Measurements from ENCODE around the gene MDK.
A peak's percentile ranks its signal among the peaks of the same experiment; 100 is the strongest.
"Not testable (repeated sequence)": the region's sequence is repeated elsewhere in the genome, so short reads cannot be mapped to it uniquely, and the experiment has no call there.

MDK gene

DNA sequence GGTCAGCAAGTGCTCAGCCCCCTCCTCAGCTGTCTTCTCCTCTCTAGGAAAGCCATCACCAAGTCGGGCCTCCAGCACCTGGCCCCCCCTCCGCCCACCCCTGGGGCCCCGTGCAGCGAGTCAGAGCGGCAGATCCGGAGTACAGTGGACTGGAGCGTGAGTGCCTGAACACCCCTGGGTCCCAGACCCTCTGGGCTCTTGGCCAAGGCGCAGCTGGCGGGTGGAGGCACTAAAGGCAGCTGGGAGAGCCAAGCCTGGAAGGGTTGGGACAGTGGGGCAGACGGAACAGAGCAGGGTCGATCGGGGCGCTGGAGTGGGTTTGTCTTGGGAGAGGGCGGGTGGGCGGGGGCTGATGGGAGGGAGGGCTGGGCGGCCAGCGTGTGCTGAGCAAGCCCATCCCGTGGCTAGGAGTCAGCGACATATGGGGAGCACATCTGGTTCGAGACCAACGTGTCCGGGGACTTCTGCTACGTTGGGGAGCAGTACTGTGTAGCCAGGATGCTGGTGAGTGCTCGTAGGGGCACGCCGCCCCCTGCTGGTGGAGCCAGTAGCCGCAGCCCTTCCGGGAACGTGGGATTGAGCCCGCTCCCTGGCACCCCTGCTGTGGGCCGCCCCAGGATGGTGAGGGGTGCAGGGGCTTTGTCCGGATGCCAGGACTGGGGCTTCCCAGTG lies 14.1 kb upstream of the MDK start:
- peak; percentile 65 for DNase-seq (ENCODE audit: low spot score)

DNA sequence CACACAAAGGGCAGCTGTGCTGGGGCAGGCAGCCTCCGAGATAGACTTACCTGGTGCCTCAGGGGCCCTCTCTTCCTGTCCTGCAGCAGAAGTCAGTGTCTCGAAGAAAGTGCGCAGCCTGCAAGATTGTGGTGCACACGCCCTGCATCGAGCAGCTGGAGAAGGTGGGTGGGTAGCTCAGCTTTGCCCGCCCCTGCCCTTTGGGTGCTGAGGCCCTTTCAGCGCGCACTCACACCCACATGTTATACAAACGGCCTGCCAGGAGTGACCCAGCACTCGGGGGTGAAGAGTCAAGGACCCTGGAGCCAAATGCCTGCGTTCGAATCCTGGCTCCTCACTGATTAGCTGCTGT lies 13.6 kb upstream of the MDK start:
- no peak for DNase-seq (ENCODE audit: low spot score)

DNA sequence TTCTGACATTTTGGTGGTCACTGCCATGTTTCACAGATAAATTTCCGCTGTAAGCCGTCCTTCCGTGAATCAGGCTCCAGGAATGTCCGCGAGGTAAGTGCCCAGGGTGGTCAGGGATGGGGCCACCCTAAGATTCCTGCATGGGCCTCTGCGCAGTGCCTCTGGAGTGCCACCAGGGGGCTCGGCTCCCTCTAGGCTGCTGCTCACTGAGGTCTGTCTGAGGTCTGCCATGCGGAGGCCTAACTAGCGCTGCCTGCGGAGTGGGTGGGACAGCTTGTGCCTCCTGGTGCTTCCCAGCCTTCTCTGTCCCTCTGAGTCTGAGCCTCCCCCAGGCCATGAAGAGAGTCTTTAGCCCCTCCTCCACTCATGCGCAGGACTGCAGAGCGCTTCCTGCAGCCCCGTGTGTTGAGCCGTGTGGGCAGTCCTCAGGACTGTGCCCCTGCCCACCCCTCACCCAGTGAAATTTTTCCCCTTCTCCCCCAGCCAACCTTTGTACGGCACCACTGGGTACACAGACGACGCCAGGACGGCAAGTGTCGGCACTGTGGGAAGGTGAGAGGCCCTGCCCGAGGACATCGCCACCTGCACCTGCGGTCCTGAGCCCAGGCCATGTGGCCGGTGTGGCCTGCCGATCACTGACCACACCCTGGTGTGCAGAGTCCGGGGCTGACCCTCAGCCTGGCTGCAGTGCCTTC lies 11.9 kb upstream of the MDK start:
- DNase-seq (ENCODE audit: low spot score): no peak

DNA sequence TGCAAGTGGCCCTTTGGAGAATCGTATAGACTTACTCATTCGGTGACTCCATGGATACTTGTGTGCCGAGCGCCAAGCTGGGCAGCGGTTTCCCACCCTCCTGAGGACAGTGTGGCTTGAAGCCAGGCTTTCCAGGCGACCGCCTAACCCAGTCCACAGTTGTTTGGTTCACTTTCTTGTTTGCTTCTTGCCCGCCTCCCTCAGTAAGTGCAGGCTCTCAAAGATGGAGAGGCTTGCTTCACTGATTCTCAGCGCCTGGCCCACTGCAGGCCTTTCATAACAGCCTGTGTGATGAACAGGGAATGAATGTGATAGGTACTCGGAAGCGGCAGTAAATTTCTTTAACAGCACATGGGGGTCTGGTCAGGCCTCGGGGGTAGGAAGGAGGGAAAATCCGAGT lies 11.2 kb upstream of the MDK start:
- no peak for DNase-seq (ENCODE audit: low spot score)

DNA sequence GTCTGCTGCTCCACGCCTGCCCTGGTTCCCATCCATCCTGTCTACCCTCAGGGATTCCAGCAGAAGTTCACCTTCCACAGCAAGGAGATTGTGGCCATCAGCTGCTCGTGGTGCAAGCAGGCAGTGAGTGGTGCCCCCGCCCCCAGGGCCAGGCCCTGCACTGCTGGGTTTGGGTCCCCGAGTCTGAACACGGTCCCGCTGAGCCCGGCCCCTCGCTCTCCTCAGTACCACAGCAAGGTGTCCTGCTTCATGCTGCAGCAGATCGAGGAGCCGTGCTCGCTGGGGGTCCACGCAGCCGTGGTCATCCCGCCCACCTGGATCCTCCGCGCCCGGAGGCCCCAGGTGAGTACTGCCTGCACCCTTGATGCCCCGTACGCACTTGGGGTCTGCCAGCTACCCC lies 10.2 kb upstream of the MDK start:
- not testable (repeated sequence) for DNase-seq (ENCODE audit: low spot score)

DNA sequence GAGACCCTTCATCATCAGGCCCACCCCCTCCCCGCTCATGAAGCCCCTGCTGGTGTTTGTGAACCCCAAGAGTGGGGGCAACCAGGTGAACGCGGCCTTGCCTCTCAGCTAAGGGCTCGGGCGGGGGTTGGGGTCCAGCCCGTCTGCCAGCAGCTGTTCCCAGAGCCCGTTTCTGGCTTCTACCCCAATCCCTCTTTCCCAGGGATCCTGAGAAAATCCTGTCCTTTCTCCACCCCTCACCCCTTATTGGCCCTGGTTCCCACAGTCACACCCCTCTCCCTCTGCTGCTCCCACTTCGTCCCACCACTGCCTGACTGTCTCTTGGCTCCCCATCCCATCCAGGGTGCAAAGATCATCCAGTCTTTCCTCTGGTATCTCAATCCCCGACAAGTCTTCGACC lies 9.4 kb upstream of the MDK start:
- no peak for DNase-seq (ENCODE audit: low spot score)

DNA sequence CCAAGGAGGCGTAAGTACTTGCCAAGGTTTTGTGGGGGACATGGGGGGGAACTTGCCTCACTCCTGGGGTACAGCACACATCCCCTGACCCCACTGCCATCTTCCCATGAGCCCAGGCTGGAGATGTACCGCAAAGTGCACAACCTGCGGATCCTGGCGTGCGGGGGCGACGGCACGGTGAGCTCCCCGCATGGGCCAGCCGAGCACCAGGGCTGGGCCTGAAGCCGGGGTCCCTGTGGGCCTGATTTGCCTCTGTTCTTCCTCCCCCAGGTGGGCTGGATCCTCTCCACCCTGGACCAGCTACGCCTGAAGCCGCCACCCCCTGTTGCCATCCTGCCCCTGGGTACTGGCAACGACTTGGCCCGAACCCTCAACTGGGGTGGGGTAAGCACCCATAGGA lies 9.0 kb upstream of the MDK start:
- DNase-seq (ENCODE audit: low spot score): not testable (repeated sequence)

DNA sequence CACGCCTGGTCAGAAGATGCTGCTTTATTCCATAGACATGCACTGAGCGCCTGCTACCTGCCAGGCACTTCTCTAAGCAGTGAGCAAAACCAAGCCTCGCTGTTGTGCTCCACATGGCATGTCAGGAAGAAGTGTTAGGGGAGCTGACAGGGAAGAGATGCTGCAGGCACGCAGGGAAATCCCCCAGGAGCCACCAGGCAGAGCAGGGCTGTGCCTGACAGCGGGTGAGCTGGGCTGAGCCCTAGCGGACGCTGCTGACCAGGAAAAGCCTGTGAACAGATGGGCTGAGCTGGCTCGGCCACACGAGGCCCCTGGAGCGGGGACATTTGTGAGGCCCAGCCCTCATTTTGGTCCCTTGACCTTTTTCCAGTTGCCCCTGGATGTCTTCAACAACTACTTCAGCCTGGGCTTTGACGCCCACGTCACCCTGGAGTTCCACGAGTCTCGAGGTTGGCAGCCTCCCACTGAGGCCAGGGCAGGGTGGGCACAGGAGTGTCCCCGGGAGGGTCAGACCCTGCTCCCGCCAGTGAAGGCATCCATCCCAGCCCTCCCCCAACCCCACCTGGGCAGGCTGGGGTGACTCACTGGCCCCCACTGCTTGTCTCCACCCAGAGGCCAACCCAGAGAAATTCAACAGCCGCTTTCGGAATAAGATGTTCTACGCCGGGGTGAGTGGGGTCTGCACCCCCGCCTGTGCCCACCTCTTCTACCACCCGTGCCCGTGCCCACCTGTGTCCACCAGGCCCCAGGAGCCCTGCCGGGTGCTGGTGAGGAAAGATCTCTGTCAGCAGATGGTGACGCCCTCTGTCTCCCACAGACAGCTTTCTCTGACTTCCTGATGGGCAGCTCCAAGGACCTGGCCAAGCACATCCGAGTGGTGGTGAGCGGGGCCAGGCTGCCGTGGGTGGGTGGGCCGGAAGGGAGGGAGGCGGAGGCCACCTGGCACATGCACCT lies 7.4 kb upstream of the MDK start:
- no peak for DNase-seq (ENCODE audit: low spot score)

DNA sequence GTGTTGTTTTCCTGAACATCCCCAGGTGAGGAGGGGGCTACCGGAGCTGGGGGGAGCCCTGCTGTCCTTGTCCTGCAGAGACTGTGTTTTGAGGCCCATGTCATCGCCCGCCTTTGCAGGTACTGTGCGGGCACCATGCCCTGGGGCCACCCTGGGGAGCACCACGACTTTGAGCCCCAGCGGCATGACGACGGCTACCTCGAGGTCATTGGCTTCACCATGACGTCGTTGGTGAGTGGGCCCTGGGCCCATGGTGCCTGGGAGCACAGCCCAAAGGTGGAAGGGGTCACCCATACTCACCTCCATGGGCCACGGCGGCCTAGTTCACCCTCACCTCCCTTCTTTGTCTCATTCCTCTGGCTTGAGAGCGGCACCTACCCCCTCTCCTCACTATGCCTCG lies 6.7 kb upstream of the MDK start:
- no peak for DNase-seq (ENCODE audit: low spot score)

DNA sequence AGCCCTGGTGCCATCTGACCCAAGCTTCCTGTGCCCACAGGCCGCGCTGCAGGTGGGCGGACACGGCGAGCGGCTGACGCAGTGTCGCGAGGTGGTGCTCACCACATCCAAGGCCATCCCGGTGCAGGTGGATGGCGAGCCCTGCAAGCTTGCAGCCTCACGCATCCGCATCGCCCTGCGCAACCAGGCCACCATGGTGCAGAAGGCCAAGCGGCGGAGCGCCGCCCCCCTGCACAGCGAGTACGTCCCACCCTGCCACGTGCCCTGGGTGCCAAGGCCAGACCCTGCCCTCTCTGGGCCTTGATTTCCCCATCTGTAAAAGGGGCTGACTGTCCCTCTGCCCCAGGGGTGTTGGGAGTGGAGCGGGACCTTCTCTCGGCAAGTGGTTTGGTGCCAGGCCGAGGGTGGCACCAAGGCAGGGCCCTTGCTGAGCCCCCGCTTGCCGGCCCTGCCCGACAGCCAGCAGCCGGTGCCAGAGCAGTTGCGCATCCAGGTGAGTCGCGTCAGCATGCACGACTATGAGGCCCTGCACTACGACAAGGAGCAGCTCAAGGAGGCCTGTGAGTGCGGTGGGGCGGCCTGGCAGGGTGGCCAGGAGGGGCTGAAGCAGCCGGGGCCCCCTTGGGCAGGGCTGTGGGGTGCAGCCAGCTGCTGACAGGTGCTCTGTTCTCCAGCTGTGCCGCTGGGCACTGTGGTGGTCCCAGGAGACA lies 5.9 kb upstream of the MDK start:
- no peak for DNase-seq (ENCODE audit: low spot score)

DNA sequence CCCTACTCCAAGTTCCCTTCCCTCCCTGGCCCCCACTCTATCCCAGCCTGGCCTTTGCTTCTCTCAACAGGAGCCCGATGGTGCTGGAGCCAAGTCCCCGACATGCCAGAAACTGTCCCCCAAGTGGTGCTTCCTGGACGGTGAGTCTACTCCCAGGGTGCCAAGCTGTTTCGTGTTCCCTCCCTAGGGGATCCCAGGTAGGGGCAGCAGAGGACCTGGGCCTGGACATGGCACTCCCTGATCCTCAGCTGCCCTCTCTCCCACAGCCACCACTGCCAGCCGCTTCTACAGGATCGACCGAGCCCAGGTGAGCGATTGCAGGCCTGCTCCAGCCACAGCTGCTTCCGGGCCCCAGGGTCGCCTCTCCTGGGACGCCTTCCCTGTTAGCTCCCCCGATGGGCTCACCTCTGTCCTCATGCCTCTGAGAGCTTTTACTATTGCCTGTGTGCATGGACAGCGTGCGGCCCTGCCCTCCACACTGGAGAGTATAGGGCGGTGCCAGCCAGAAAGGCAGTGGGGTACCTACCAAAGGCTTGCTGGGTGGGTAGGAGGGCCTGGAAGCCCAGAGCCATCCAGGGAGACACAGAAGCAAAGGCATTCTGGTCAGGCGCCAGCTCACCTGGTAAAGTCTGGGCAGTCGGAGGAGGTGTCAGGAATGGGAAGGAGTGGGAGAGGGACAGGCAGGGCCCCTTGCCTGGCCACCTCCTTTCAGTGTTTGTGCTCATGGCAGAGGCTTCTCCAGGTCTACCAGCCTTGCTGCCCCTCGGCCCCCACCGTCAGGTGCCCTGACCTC lies 5.0 kb upstream of the MDK start:
- DNase-seq (ENCODE audit: low spot score): no peak

DNA sequence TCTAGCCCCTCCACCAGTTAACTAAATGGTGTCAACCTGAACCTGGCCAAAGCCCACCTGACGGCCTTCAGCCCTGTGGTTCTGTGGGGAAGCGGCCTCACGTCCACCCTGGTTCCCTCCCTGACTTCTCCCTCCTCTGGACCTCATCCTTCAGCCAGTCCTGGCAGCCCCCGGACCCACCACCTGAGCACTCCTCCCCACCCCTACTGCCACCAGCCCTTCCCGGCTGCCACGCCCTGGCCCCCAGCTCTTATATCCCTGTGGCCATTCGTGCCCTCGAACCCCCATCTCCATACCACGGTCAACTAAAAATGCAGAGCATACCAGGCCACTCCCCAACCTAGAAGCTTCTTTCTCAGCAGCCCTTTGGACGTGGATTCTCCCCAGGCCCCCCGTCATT lies 4.2 kb upstream of the MDK start:
- DNase-seq (ENCODE audit: low spot score): no peak

DNA sequence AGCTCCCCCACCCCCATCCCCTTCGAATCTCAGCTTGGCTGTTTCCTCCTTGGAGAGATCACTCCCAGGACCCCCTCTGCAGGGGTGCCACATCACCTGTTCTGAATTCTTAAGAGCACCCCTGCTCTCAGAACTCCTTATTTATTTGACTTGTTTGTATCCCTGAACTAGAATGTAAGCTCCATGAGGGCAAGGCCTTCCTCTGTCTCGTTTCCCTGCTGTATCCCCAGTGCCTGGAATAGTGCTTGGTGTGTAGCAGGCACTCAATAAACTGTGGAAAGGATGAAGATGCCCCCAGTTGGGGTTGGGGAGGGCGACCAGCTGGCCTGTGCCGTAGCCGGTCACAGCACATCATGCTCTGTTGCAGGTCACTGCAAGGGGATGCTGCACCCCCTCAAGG lies 3.6 kb upstream of the MDK start:
- no peak for DNase-seq (ENCODE audit: low spot score)

DNA sequence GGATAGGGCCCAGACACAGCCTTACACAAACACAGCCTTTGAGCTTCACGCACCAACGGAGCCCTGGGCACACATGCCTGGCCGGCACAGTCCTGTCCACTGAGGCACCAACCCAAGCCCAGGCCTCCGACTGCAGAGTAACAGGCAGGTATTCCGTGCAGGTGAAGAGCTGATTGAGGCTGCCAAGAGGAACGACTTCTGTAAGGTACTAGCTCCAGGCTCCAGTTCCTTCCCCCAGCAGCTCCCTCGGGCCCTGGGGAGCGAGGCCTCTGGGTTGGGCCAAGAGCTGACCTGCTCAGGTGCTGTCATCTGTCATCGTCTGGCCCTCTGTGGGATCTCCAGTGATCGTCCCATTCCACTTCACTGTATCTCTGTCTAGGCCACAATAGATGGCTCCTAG lies 3.2 kb upstream of the MDK start:
- DNase-seq (ENCODE audit: low spot score): no peak

DNA sequence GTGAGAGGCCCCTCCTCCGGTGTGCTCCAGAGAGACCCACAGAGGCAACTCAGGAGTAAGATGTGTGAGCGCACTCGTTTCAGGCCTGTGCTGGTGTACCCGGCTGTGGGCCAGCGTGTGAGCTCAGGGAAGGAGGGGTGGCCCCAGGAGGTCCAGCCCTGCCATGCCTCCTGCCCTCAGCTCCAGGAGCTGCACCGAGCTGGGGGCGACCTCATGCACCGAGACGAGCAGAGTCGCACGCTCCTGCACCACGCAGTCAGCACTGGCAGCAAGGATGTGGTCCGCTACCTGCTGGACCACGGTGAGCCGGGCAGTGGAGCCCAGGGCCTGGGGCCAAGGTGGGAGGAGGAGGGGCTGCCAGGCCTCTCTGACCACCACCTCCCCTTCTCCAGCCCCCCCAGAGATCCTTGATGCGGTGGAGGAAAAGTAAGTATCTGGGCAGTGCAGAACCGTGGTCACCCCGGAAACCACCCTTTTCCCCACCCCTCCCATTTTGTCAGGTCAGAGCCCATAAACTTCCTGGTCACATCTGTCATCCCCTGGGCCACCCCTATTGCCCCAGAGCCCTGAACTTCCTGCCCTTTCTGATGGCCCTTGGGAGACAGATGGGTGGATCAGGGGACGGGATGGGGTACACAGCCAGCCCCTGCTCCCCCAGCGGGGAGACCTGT lies 2.5 kb upstream of the MDK start:
- no peak for DNase-seq (ENCODE audit: low spot score)

DNA sequence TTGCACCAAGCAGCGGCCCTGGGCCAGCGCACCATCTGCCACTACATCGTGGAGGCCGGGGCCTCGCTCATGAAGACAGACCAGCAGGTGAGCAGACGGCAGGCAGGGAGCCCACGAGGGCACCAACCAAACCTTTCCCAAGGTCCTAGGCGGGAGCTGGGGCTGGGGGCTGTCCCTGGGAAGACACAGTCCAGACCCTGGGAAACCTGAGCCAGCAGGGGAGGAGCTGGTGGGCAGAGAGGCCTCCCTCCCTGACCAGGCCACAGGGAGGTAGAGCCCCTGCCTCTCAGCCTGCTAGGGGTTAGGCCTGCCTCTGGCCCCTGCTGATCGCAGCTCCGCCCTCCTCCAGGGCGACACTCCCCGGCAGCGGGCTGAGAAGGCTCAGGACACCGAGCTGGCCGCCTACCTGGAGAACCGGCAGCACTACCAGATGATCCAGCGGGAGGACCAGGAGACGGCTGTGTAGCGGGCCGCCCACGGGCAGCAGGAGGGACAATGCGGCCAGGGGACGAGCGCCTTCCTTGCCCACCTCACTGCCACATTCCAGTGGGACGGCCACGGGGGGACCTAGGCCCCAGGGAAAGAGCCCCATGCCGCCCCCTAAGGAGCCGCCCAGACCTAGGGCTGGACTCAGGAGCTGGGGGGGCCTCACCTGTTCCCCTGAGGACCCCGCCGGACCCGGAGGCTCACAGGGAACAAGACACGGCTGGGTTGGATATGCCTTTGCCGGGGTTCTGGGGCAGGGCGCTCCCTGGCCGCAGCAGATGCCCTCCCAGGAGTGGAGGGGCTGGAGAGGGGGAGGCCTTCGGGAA lies 1.8 kb upstream of the MDK start:
- DNase-seq (ENCODE audit: low spot score): not testable (repeated sequence)

DNA sequence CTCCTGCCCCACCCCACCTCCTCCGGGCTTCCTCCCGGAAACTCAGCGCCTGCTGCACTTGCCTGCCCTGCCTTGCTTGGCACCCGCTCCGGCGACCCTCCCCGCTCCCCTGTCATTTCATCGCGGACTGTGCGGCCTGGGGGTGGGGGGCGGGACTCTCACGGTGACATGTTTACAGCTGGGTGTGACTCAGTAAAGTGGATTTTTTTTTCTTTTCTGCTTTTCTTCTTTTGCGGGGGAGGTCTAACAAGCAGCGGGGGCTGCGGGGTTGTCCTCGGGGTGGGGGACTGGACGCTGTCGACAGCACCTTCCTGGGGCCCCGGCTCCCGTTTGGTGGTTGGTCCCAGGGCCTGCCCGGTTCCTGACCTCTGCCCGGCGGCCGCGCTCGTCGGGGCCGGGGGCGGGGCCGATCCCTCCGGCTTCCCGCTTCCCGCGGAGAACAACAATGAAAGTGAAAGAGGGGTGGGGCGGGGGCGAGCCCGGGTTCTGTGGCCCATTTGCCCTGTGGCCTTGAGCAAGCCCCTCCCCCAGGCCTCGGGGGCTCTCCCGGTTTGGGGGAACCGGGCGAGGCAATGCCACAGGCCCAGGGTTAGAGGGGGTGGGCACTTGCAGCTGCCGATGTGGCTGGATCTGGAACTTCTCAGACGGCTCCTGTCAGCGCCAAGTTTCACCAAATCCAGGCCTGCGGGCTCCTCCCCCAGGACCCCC lies 975 bp upstream of the MDK start:
- DNase-seq (ENCODE audit: low spot score): no peak

DNA sequence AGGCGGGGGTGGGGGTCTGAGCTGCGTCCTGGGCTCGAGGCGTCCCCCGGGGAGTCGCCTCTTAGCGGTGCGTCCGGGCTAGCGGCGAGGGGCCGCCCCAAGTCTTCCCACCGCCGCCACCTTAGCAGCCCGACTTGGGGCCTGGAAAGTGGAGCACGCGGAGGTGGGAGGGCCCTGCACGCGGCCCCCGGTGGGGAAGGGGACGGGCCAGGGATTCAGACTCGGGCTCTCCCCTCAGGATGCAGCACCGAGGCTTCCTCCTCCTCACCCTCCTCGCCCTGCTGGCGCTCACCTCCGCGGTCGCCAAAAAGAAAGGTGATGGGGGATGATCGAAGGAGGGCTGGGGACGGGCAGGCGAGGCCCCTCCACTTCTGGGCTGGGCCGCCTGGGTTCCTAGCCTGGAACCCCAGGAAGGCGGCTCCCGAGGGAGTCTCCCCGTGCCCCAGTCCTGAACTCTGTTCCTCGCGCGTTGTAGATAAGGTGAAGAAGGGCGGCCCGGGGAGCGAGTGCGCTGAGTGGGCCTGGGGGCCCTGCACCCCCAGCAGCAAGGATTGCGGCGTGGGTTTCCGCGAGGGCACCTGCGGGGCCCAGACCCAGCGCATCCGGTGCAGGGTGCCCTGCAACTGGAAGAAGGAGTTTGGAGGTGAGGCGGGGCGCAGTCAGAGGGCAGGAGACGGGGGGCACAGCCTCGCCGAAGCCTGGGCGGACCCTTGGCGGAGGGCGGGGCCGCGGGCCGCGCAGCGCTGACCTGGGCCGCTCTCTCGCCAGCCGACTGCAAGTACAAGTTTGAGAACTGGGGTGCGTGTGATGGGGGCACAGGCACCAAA lies 563 bp downstream of the MDK start:
- DNase-seq (ENCODE audit: low spot score): no peak
